Measurements from ENCODE around the gene NKD2.
"Not testable (repeated sequence)": the region's sequence is repeated elsewhere in the genome, so short reads cannot be mapped to it uniquely, and the experiment has no call there.

The NKD2 gene

DNA sequence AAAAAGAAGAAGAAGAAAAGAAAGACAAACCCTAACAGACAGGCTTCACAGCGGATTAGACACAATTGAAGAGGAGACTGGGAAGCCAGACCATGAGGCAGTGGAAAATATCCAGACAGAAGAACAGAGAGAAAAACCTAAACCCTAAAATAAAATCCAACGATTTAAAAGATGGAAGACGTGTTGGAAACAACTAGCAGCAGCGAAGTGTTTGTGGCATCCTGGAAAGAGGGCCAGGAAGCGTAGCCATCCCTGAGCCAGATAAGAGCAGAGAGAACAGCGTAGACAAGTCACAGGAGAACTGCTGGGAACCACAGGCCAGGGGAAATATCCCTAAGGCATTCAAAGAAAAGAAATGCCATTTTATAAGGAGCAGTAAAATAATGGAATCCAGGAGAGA, 39.7 kb upstream of the NKD2 start:
- Histone ChIP-seq H3K9me3 (ENCODE audit: control insufficient read depth, insufficient read depth, low read length) (no peaks in the 10 kb centered on the region; the same call in 1 of the 2 replicates), H3K9ac (ENCODE audit: low read depth, low read length) (no peak overlapping the region), H3K4me1 (ENCODE audit: insufficient read depth, low read length) (no peaks in the 10 kb centered on the region), H3K36me3 (ENCODE audit: insufficient read depth, low read length) (no peaks in the 10 kb centered on the region)

DNA sequence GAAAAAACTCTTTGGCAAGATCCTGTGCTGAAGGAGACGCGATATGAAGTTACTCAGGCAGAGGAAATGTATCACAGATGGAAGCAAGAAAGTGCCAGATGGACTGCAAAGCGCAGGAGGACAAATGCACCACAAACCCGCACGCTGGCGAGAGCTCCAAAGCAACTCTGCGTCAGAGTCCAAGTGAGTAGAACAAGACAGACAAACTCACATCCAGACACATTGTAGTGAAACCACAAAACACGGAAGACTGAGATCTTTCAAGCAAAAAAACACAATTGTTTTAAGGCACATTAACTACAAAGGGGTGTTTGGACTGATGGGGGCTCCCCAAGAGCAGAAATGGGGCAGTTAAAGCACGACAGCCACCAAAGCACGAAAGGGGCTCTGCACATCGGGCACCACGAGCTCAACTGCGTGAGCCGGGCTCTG, 39.2 kb upstream of the NKD2 start:
- no peaks in the 10 kb centered on the region for H3K4me1 ChIP-seq (ENCODE audit: insufficient read depth, low read length)
- no peaks in the 10 kb centered on the region for H3K36me3 ChIP-seq (ENCODE audit: insufficient read depth, low read length)
- no peaks in the 10 kb centered on the region; the same call in 1 of the 2 replicates for H3K9me3 ChIP-seq (ENCODE audit: control insufficient read depth, insufficient read depth, low read length)
- H3K9ac ChIP-seq (ENCODE audit: low read depth, low read length), result no peak overlapping the region

DNA sequence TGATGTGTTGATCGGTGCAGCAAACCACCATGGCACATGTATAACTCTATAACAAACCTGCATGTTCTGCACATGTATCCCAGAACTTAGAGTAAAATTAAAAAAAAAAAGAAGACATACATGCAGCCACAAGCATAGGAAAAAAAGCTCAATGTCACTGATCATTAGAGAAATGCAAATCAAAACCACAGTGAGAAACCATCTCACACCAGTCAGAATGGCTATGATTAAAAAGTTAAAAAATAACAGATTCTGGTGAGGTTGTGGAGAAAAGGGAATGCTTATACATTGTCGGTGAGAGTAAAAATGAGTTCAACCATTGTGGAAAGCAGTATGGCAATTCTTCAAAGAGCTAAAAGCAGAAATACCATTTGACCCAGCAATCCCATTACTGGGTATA, 36.0 kb upstream of the NKD2 start:
- not testable (repeated sequence) for H3K9me3 ChIP-seq (ENCODE audit: control insufficient read depth, insufficient read depth, low read length); H3K36me3 ChIP-seq (ENCODE audit: insufficient read depth, low read length); H3K9ac ChIP-seq (ENCODE audit: low read depth, low read length); H3K4me1 ChIP-seq (ENCODE audit: insufficient read depth, low read length)

DNA sequence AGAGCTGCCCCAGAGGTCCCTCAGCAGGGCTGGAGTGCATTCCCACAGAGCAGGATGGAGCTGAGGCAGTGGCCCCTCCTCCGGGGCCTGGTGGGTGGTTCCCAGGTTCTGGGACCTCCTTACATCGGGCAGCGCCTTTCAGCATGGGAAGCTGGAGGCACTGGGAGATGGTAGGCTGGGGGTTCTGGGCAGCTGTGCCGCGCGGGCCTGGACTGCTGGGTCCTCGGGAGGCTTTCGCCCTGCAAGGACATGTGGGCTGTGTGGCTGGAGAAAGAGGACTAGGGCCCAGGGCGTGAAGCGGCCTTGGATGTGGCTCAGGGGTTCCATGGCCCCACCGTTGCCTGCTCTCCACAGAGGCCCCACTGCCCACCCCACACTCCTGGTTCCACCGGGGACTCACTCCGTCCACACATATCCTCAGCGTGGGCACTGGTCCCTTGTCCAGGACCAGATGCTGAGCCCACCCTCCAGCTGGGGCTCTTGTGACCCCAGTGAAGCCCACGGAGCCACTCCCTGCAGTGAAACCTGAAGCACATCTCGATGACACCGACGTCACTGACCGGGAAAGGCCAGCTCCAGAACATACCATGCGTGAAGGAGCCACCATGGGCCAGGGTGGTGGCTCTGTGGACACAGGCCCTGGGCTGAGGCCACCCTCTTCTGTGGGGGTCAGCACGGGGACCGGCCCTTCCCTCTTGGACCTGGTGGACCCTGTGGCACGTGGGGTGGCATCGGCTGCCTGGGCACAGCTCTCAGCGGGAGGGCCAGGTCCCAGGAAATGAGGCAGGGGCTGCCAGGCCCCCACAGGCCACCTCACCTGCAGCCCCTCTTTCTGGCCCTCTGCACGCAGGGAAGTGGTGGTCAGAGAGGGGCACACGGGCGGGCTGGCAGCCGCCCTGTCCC, 31.5 kb upstream of the NKD2 start:
- Histone ChIP-seq H3K9ac (ENCODE audit: low read depth, low read length) (no peak overlapping the region), H3K4me1 (ENCODE audit: insufficient read depth, low read length) (peaks cover 10% of the 10 kb centered on the region; the same call in 1 of the 2 replicates), H3K9me3 (ENCODE audit: control insufficient read depth, insufficient read depth, low read length) (no peaks in the 10 kb centered on the region)

DNA sequence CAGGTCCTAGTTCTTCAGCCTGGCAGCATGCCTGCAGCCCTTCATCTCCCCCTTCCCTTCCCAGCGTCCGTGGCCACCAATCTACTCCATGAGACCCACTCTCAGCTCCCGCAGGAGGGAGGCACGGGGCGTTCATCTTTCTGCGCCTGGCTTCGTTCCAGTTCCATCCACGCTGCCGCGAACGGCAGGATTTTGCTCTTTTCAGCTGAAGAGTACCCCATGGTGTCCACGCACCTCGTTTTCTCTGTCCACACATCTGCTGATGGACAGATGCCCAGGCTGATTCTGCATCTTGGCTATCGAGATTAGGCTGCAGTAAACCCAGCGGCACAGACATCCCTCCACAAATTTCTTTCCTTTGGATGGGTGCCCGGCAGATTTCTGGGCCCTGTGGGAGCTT, 30.5 kb upstream of the NKD2 start:
- no peaks in the 10 kb centered on the region for H3K9me3 ChIP-seq (ENCODE audit: control insufficient read depth, insufficient read depth, low read length)
- no peak overlapping the region for H3K9ac ChIP-seq (ENCODE audit: low read depth, low read length)
- no peaks in the 10 kb centered on the region for H3K36me3 ChIP-seq (ENCODE audit: insufficient read depth, low read length)
- peaks cover 15% of the 10 kb centered on the region for H3K4me1 ChIP-seq (ENCODE audit: insufficient read depth, low read length)

More for the DNA sequence above, 31.5 kb upstream of the NKD2 start:
- H3K36me3 ChIP-seq (ENCODE audit: insufficient read depth, low read length), result no peaks in the 10 kb centered on the region

DNA sequence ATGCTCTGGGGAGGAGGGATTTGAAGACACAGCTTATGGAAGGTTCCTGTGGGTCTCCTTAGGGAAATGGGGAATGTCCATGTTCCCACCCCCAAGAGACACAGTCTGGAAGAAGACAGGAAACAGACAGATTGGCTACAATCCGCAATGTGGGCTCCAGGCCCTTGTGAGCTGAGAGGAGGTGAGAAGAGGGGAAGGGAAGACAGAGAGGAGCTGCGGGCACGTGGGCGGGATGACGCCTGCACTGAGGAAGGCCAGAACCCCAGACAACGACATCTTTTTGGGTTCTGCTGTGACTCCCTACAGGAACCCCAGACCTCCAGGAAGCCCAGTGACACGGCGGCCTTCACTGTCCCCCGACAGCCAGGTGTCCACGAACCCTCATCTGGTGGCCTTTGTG, 29.9 kb upstream of the NKD2 start:
- peaks cover 16% of the 10 kb centered on the region for H3K4me1 ChIP-seq (ENCODE audit: insufficient read depth, low read length)
- no peak overlapping the region for H3K9ac ChIP-seq (ENCODE audit: low read depth, low read length)
- no peaks in the 10 kb centered on the region for H3K36me3 ChIP-seq (ENCODE audit: insufficient read depth, low read length)
- H3K9me3 ChIP-seq (ENCODE audit: control insufficient read depth, insufficient read depth, low read length), result no peaks in the 10 kb centered on the region

DNA sequence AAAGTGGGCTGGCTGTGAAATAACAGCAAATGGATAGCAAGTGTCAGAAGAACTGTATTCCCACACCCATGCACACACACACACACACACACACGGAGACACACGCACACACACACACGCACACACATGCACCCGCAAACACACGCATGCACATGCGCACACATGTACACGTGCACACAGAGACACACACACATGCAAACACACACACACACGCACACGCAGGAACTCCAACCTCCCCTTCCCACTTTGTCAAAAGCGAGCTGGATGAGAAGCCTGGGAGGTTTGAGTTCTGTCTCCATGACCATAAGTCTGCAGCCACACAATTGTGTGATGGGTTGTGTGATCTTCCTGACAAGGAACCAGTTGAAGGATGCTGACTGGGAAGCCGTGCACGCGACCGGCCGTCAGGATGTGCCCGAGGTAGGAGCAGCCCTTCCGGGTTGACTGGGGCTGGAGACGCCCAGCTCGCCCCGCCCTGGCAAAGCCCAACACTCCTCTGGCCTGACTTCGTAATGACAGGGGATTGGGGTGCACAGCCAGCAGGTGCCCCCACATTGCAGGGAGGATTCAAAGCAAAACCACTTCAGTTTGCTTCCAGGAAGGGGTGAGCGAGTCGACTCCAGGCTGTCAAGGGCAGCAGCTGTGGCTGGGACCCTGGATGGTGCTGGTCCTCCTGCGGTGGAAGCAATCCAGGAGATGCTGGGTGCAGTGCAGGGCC, 29.3 kb upstream of the NKD2 start:
- no peaks in the 10 kb centered on the region for H3K36me3 ChIP-seq (ENCODE audit: insufficient read depth, low read length)
- H3K4me1 ChIP-seq (ENCODE audit: insufficient read depth, low read length), result peaks cover 16% of the 10 kb centered on the region
- no peaks in the 10 kb centered on the region for H3K9me3 ChIP-seq (ENCODE audit: control insufficient read depth, insufficient read depth, low read length)
- no peak overlapping the region for H3K9ac ChIP-seq (ENCODE audit: low read depth, low read length)

DNA sequence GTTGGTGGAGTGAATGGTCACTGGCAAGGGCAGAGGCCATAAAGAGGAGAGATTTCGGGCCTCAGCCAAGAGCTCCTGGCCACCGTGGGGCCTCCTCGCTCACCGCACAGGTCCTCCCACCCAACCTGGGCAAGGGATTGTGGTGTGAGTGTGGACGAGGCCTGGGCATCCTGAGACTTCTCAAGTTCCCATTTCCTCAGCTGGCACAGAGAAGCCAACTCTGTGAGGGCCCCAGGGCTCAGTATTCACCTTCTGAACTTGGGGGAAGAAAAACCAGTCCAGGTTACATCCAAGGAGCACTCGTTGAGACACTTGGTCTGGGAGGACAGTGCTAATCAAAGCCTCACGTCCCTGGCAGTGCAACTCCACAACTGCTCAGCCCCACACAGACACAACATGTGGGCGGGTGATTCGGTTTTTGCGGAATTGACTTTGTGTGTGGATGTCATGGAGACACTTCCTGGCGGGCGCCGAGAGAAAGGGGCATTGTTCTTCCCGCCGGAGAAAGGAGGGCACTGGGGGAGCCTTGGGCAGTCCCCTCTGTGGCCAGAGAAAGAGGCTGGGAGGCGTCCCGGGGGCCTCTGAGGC, 28.5 kb upstream of the NKD2 start:
- Histone ChIP-seq H3K9ac (ENCODE audit: low read depth, low read length) (no peak overlapping the region), H3K36me3 (ENCODE audit: insufficient read depth, low read length) (no peaks in the 10 kb centered on the region)

DNA sequence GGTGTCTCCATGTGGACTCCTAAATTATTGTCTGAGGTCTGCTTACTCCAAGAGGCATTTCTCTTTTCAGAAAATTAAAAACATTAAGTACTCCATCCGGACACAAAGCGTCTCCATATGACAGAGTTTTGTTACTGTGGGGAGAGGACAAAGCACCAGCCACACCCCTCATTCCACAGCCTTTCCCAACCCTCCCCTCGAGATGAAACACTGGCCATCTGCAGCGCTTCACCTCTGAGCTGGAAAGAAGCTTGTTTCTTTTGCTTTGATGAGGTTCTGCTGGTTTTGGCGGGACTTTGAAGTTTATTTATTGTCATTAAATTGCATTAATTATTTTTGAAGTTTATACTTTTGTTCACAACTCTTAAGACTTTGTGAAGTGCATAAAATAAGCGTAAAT, 27.6 kb upstream of the NKD2 start:
- H3K4me1 ChIP-seq (ENCODE audit: insufficient read depth, low read length), result peaks cover 16% of the 10 kb centered on the region
- H3K9ac ChIP-seq (ENCODE audit: low read depth, low read length), result no peak overlapping the region
- no peaks in the 10 kb centered on the region for H3K36me3 ChIP-seq (ENCODE audit: insufficient read depth, low read length)
- H3K9me3 ChIP-seq (ENCODE audit: control insufficient read depth, insufficient read depth, low read length), result no peaks in the 10 kb centered on the region

More for the DNA sequence above, 28.5 kb upstream of the NKD2 start:
- H3K4me1 ChIP-seq (ENCODE audit: insufficient read depth, low read length), result peaks cover 16% of the 10 kb centered on the region
- H3K9me3 ChIP-seq (ENCODE audit: control insufficient read depth, insufficient read depth, low read length), result no peaks in the 10 kb centered on the region

DNA sequence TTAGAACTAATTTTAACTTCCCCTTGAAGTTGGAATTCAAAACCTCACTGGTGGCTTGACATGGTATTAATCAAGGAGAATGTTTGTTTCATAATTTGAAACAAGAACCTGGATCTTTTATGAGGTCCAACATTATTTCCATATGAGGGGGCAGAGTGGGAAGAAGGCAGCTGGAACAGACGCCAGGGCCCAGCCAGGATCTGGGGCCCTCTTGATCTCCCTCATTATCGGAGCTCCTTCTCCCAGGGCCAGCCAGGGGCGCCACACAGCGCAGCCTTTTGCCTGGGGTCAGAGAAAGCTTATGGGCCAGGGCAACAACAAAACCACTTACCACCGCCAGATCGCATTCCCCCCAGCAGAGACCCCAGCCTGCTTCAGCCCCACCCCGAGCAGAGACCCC, 27.1 kb upstream of the NKD2 start:
- Histone ChIP-seq H3K9ac (ENCODE audit: low read depth, low read length) (no peak overlapping the region), H3K4me1 (ENCODE audit: insufficient read depth, low read length) (peaks cover 16% of the 10 kb centered on the region), H3K36me3 (ENCODE audit: insufficient read depth, low read length) (no peaks in the 10 kb centered on the region), H3K9me3 (ENCODE audit: control insufficient read depth, insufficient read depth, low read length) (no peaks in the 10 kb centered on the region)

DNA sequence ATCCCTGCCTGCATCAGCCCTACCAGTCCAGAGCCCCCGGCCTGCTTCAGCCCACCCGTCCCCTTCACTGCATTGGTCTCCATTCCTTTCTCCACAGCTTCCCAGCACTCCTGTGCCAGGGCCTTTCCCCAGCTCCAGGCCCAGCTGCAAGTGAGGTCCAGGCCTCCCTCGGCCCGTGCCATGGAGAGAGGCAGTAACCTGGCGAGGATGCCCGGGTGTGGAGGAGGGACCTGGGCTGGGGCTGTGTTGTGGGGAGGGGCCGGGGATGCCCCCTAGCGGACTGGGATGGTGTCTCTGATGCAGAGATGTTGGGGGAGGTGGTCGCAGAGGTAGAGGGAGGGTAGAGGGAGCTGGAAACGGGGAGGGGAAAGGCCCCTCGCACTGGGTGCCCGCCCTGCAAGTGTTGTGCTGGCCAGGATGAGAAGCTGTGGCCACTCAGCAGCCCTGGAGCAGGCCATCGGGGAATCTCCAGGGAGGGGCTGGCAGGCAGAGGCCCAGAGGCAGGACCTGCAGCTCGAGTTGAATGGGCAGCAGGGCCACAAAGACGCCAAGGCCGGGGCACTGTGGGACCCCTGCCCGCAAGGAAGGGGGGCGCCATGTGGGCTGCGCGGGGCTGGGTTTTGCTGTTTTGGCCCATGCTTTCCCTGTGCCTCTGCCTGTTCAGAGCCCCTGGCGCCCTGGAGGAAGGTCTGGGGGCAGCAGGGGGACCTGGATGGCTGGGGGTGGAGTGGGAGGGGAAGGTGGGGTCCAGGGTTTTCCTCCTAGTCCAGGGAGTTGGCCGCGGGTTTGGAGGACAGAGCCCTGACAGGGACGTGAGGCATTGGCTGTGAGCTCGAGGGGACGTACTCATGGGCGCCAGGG, 26.0 kb upstream of the NKD2 start:
- Histone ChIP-seq H3K9me3 (ENCODE audit: control insufficient read depth, insufficient read depth, low read length) (no peaks in the 10 kb centered on the region), H3K36me3 (ENCODE audit: insufficient read depth, low read length) (no peaks in the 10 kb centered on the region), H3K9ac (ENCODE audit: low read depth, low read length) (no peak overlapping the region), H3K4me1 (ENCODE audit: insufficient read depth, low read length) (peaks cover 16% of the 10 kb centered on the region)

DNA sequence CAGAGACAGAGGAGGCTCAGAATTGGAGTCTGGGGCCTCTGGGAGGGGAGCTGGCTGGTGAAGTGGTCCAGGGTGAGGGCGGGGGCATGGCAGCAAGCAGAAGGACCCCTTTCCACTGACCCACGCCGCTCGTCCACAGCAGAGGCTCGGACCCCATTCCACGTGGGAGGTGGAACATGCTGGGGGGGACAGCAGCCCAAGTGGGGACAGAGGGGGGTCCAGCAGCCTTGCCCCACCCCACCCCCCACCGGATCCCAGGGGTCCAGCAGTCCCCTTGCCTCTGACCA, 25.4 kb upstream of the NKD2 start:
- Histone ChIP-seq H3K36me3 (ENCODE audit: insufficient read depth, low read length) (no peaks in the 10 kb centered on the region), H3K4me1 (ENCODE audit: insufficient read depth, low read length) (peaks cover 16% of the 10 kb centered on the region), H3K9me3 (ENCODE audit: control insufficient read depth, insufficient read depth, low read length) (no peaks in the 10 kb centered on the region), H3K9ac (ENCODE audit: low read depth, low read length) (no peak overlapping the region)

DNA sequence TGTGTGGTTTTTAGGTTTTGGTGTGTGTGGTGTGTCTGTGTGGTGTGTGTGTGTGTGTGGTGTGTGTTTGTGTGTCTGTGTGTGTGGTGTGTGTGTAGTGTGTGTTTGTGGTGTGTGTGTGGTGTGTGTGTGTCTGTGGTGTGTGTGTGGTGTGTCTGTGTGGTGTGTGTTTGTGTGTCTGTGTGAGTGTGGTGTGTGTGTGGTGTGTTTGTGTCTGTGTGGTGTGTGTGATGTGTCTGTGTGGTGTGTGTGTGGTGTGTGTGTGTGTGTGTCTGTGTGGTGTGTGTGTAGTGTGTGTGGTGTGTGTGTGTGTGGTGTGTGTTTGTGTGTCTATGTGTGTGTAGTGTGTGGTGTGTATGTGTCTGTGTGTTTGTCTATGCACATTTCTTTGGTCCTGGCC, 25.0 kb upstream of the NKD2 start:
- Histone ChIP-seq H3K9ac (ENCODE audit: low read depth, low read length) (no peak overlapping the region), H3K9me3 (ENCODE audit: control insufficient read depth, insufficient read depth, low read length) (no peaks in the 10 kb centered on the region), H3K36me3 (ENCODE audit: insufficient read depth, low read length) (no peaks in the 10 kb centered on the region), H3K4me1 (ENCODE audit: insufficient read depth, low read length) (peaks cover 16% of the 10 kb centered on the region)

DNA sequence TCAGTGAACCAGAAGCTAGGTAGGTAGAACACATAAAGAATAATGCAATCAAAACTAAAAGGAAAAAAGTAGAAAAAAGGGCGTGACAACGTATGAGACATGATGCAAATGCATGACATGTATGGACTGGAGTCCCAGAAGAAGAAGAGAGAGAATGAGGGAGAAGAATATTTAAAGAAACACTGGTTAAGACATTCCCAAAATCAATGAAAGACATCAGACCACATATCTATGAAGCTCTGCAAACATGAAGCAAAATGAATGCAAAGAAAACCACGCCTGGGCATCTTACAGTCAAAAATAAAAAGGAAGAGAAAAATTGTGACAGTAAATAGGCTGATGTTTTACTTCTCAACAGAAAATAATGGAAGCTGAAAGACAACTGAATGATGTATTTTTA, 23.8 kb upstream of the NKD2 start:
- no peak overlapping the region for H3K9ac ChIP-seq (ENCODE audit: low read depth, low read length)
- no peaks in the 10 kb centered on the region for H3K9me3 ChIP-seq (ENCODE audit: control insufficient read depth, insufficient read depth, low read length)
- no peaks in the 10 kb centered on the region for H3K36me3 ChIP-seq (ENCODE audit: insufficient read depth, low read length)
- H3K4me1 ChIP-seq (ENCODE audit: insufficient read depth, low read length), result peaks cover 16% of the 10 kb centered on the region
